B cell (primary cell): ENCODE measurements around the gene PTH1R. TPM values are rescaled to one million over a fixed set of nuclear protein-coding genes. Genes with fewer than 3 reads are reported as not detected.
A peak's percentile ranks its signal among the peaks of the same experiment; 100 is the strongest.

Experiments
- ATAC-seq: fragments of 200-7000 bp; cut with Tn5 transposase; one replicate; pipeline ENCODE4 v1.10.0; 2021; ENCODE audit warnings: low read depth, mild to moderate bottlenecking, moderate number of reproducible peaks, moderate library complexity
- CTCF ChIA-PET: fragments of 350-600 bp; sonication (Branson Sonifier 250); formaldehyde crosslinking; loops from one replicate; lab custom pipeline; 2021; ENCODE audit warnings: antibody characterized with exemption, inconsistent platforms; lab: Charles Lee
- POLR2A ChIA-PET: fragments of 350-600 bp; sonication (Branson Sonifier 250); formaldehyde crosslinking; loops from one replicate; lab custom pipeline; 2021; ENCODE audit warnings: antibody characterized with exemption; lab: Charles Lee
- DNase-seq: peaks from one replicate; pipeline ENCODE4 v3.0.0; 2013
- H2AFZ ChIP-seq: 2 replicates; pipeline ENCODE4 v1.6.1; 2012; ENCODE audit warnings: mild to moderate bottlenecking, low read depth, low read length; ENCODE audit not compliant: insufficient read depth, poor library complexity, severe bottlenecking
- H3K27ac ChIP-seq, 2 donors: 1 replicate in 1 of 2; 2 replicates in 1 of 2; pipeline ENCODE4 v1.5.1; 2012 to 2013; ENCODE audit warnings: low read length in 2 of 2, mild to moderate bottlenecking in 2 of 2, moderate library complexity in 1 of 2
- H3K27me3 ChIP-seq, 4 experiments: fragments of 200-600 bp in 1 of 4; sonication (generic) in 1 of 4; replicated peaks in 1 of 4; 1 replicate in 2 of 4; 2 replicates in 2 of 4; pipeline versions ENCODE4 v1.6.1 to v1.7.0; 2013 to 2016; ENCODE audit warnings: low read length in 3 of 4, mild to moderate bottlenecking in 2 of 4, mixed read lengths in 1 of 4, moderate library complexity in 1 of 4; ENCODE audit not compliant: insufficient read depth in 4 of 4, control insufficient read depth in 3 of 4; ENCODE audit errors: control extremely low read depth in 1 of 4
- H3K36me3 ChIP-seq, 2 experiments: replicated peaks in 1 of 2; 1 replicate in 1 of 2; 2 replicates in 1 of 2; pipeline versions ENCODE4 v1.6.1 to v1.7.1; 2013; ENCODE audit warnings: low read length in 1 of 2; ENCODE audit not compliant: insufficient read depth in 2 of 2, control insufficient read depth in 1 of 2; ENCODE audit errors: control extremely low read depth in 1 of 2, extremely low read depth in 1 of 2
- H3K4me1 ChIP-seq, 2 donors: fragments of 200-600 bp in 1 of 2; sonication (generic) in 1 of 2; 1 replicate in 1 of 2; 2 replicates in 1 of 2; pipeline versions ENCODE4 v1.5.1 to v1.6.1; 2013 to 2017; ENCODE audit warnings: low read length in 2 of 2; ENCODE audit not compliant: control insufficient read depth in 2 of 2, insufficient read depth in 2 of 2
- H3K4me2 ChIP-seq: replicated peaks from 2 replicates; pipeline ENCODE3; 2012; ENCODE audit warnings: mild to moderate bottlenecking, low read depth, low read length; ENCODE audit not compliant: poor library complexity, severe bottlenecking
- H3K4me3 ChIP-seq, 5 experiments: fragments of 200-600 bp in 1 of 5; sonication (generic) in 1 of 5; 1 replicate in 3 of 5; 2 replicates in 2 of 5; pipeline versions ENCODE4 v1.5.1 to v1.7.0; 2011 to 2016; ENCODE audit warnings: low read length in 4 of 5, mild to moderate bottlenecking in 4 of 5, low read depth in 2 of 5, control low read depth in 1 of 5, moderate library complexity in 1 of 5; ENCODE audit not compliant: insufficient read depth in 1 of 5; ENCODE audit errors: control extremely low read depth in 1 of 5, extremely low read depth in 1 of 5
- H3K79me2 ChIP-seq: fragments of 200-600 bp; sonication (generic); one replicate; pipeline ENCODE4 v1.6.0; 2016; ENCODE audit warnings: low read length; ENCODE audit not compliant: control insufficient read depth, insufficient read depth
- H3K9ac ChIP-seq: fragments of 200-600 bp; sonication (generic); 2 replicates; pipeline ENCODE4 v1.6.1; 2017; ENCODE audit warnings: mild to moderate bottlenecking, low read length, moderate library complexity
- H3K9me3 ChIP-seq, 3 donors: one replicate each; pipeline versions ENCODE4 v1.6.1 to v1.7.1; 2013; ENCODE audit warnings: low read length in 2 of 3; ENCODE audit not compliant: control insufficient read depth in 2 of 3, insufficient read depth in 1 of 3; ENCODE audit errors: control extremely low read depth in 1 of 3
- H4K20me1 ChIP-seq: 2 replicates; pipeline ENCODE4 v1.6.0; 2012; ENCODE audit warnings: mild to moderate bottlenecking, low read length; ENCODE audit not compliant: insufficient read depth, control insufficient read depth, poor library complexity, severe bottlenecking
- H3K27ac Mint-ChIP-seq: one replicate; pipeline ENCODE4 v1.8.0; 2021; ENCODE audit warnings: mixed read lengths
- H3K27me3 Mint-ChIP-seq: one replicate; pipeline ENCODE4 v1.8.0; 2021; ENCODE audit warnings: mixed read lengths
- H3K4me1 Mint-ChIP-seq: one replicate; pipeline ENCODE4 v1.8.0; 2021; ENCODE audit warnings: mixed read lengths
- H3K4me3 Mint-ChIP-seq: one replicate; pipeline ENCODE4 v1.8.0; 2021; ENCODE audit warnings: mixed read lengths
- H3K9me3 Mint-ChIP-seq: one replicate; pipeline ENCODE4 v1.8.0; 2022; ENCODE audit warnings: mixed read lengths; ENCODE audit not compliant: insufficient read depth
- EZH2 ChIP-seq: IDR thresholded peaks from 2 replicates; pipeline ENCODE4 v1.6.1; 2012; ENCODE audit warnings: borderline replicate concordance, low read depth, mild to moderate bottlenecking, moderate library complexity, low read length; ENCODE audit not compliant: insufficient read depth, poor library complexity, severe bottlenecking
- WGBS: methylation state at CpG from one replicate; pipeline ENCODE4 v1.1.5; 2013; ENCODE audit warnings: missing lambda C conversion rate; ENCODE audit not compliant: insufficient coverage; 5-methylcytosine and 5-hydroxymethylcytosine counted together
- intact Hi-C: fragments of 100-400 bp; cut with micrococcal nuclease; formaldehyde crosslinking; loops from one replicate; pipeline ENCODE4 v1.10.0; 2022
- polyA plus RNA-seq: library from polyadenylated mRNA; depleted of rRNA; stranded (reverse); fragments of >200 nt; gene quantifications from 2 replicates; pipeline ENCODE4 v1.2.3, GENCODE V29; 2012
- total RNA-seq, 2 donors: library from RNA; stranded (reverse); fragments of 120-200 nt in 1 of 2; gene quantifications; 1 replicate in 1 of 2; 2 replicates in 1 of 2; pipeline versions ENCODE4 v1.2.3 to v1.2.4, GENCODE V29; 2013 to 2022
- TF ChIP-seq, protein P1 (sequence below): fragments of 200-600 bp; IDR thresholded peaks from one replicate; pipeline ENCODE4 v1.8.0; 2022; ENCODE audit warnings: antibody characterized with exemption, mild to moderate bottlenecking

Gene PTH1R
- total and polyA plus RNA-seq, 2 donors (not counting 1 experiment from before 2014, with no cell fraction given) = not detected

DNA sequence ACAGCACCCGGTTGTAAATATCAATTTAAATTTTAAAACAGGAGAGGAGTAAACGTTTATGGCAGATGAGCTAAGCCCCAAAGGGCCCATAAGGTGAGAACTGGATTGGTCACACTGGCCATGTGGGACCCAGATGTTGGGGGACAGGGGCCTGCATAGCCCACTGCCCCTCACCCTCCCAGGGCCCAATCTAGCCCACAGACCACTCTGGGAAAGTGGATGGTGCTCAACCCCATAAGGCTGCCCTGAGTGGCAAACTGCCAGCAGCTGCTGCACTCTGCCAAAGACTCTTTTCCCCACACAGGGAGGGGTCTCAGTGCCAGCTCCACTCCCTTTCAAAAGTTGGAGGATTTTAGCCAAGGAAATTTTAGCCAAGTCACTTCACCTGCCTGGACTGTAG lies 56.6 kb downstream of the PTH1R start:
- H3K4me2 ChIP-seq = no peak overlapping the region
- peak overlapping the region; percentile 7 for H3K9ac ChIP-seq
- CTCF ChIA-PET = interaction anchor here (1.1 to 13.6 kb wide), 5 partner anchors 12 to 61 kb away, joined by 3 to 146 read pairs (median 4); partner anchors contain the start of gene CCDC12
- H3K9me3 ChIP-seq = peaks cover 0 to 4% (median 0%) of the 10 kb centered on the region in 3 donors
- H3K36me3 ChIP-seq = peaks cover 1 to 49% of the 10 kb centered on the region in 2 experiments
- peak overlapping the region in 1 of 2 donors; percentile 62 for H3K27ac ChIP-seq
- POLR2A ChIA-PET = no interaction called here
- H3K4me1 ChIP-seq = peaks cover 69 to 95% of the 10 kb centered on the region in 2 donors
- no peak for DNase-seq
- peaks cover 34% of the 10 kb centered on the region for H4K20me1 ChIP-seq
- peaks cover 81% of the 10 kb centered on the region for H3K4me1 Mint-ChIP-seq
- H3K79me2 ChIP-seq = peaks cover 92% of the 10 kb centered on the region
- TF ChIP-seq EZH2 = no peak
- TF ChIP-seq, protein P1, sequence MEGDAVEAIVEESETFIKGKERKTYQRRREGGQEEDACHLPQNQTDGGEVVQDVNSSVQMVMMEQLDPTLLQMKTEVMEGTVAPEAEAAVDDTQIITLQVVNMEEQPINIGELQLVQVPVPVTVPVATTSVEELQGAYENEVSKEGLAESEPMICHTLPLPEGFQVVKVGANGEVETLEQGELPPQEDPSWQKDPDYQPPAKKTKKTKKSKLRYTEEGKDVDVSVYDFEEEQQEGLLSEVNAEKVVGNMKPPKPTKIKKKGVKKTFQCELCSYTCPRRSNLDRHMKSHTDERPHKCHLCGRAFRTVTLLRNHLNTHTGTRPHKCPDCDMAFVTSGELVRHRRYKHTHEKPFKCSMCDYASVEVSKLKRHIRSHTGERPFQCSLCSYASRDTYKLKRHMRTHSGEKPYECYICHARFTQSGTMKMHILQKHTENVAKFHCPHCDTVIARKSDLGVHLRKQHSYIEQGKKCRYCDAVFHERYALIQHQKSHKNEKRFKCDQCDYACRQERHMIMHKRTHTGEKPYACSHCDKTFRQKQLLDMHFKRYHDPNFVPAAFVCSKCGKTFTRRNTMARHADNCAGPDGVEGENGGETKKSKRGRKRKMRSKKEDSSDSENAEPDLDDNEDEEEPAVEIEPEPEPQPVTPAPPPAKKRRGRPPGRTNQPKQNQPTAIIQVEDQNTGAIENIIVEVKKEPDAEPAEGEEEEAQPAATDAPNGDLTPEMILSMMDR = no peak
- no peaks in the 10 kb centered on the region for H3K27me3 Mint-ChIP-seq
- ATAC-seq = no peak
- no peak overlapping the region for H3K4me3 ChIP-seq
- peak overlapping the region; percentile 68 for H3K27ac Mint-ChIP-seq
- H3K27me3 ChIP-seq = no peaks in the 10 kb centered on the region
- H2AFZ ChIP-seq = no peak overlapping the region
- WGBS = 67% methylated on average over 1 of the region's 2 CpGs
- no peaks in the 10 kb centered on the region for H3K9me3 Mint-ChIP-seq
- no peak overlapping the region for H3K4me3 Mint-ChIP-seq
- intact Hi-C loops = no loop called here

DNA sequence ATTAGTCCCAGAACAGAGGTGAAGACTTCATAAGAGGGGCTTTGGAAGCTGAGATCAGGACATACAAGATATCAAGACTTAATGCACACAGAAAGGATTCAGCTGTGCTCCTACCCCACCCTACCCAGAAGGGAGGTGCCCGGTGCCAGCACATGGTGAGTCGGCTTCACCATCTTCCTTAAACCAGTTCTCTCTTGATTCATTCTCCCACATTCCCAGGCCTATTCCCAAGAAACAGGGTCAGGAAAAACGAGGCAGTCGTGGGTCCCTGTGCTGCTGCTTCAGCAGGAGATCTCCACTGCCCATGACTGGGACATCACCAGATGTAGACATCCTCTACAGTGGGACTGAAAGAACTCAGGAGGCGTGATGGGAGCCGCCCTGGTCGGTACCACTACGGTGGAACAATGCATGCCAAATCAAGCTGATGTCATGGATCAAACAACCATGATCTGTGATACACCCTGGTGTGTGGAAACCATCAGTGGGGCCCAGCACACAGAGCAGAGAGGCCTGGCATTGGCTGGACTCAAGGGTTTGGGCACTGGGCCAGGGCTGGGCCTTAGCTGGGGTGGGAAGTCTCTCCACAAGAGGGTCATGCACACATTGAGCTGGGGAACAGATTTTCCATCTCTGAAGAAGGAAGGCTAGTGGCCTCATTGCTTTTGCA lies 57.1 kb downstream of the PTH1R start:
- Histone ChIP-seq H2AFZ (no peak overlapping the region), H3K27ac (peak overlapping the region in 1 of 2 donors; percentile 62), H3K4me3 (no peak overlapping the region), H3K4me1 (peaks cover 69 to 95% of the 10 kb centered on the region in 2 donors), H3K27me3 (no peaks in the 10 kb centered on the region), H3K9me3 (no peaks in the 10 kb centered on the region), H3K36me3 (peaks cover 1 to 54% of the 10 kb centered on the region in 2 experiments), H3K4me2 (no peak overlapping the region), H3K79me2 (peaks cover 97% of the 10 kb centered on the region), H4K20me1 (peaks cover 40% of the 10 kb centered on the region), H3K9ac (peak overlapping the region; percentile 7)
- intact Hi-C loops = no loop called here
- H3K27ac Mint-ChIP-seq = peak overlapping the region; percentile 68
- H3K27me3 Mint-ChIP-seq = no peaks in the 10 kb centered on the region
- no peaks in the 10 kb centered on the region for H3K9me3 Mint-ChIP-seq
- WGBS = 97% methylated on average over 8 of the region's 8 CpGs
- DNase-seq (no peak), ATAC-seq (no peak)
- no peak overlapping the region for H3K4me3 Mint-ChIP-seq
- ChIA-PET POLR2A (no interaction called here), CTCF (interaction anchor here (1.1 to 13.6 kb wide), 3 partner anchors 13 to 60 kb away, joined by 3 to 146 read pairs (median 22); no protein-coding TSS in a partner anchor)
- TF ChIP-seq EZH2 = no peak
- TF ChIP-seq, protein P1 = no peak
- H3K4me1 Mint-ChIP-seq = peaks cover 81% of the 10 kb centered on the region
